Endothelial cell of umbilical vein (primary cell): ENCODE results near the gene TMEM164. TPM values are rescaled to one million over a fixed set of nuclear protein-coding genes. Genes with fewer than 3 reads are reported as not detected.

ENCODE experiments used
- BruUV-seq: library from RNA; stranded (reverse); fragments of 400-500 nt; replicated peaks from 2 replicates; lab custom pipeline; 2021; lab: Mats Ljungman, UMichigan
- CTCF ChIA-PET: fragments of 300-600, 350-600 bp; sonication (Branson Sonifier 250); formaldehyde crosslinking; loops from one replicate; lab custom pipeline; 2021; ENCODE audit warnings: antibody characterized with exemption, inconsistent platforms; lab: Charles Lee
- POLR2A ChIA-PET: fragments of 300-600, 350-600 bp; sonication (Branson Sonifier 250); formaldehyde crosslinking; loops from one replicate; lab custom pipeline; 2021; ENCODE audit warnings: antibody characterized with exemption, inconsistent platforms; lab: Charles Lee
- DNase-seq: peaks from one replicate; pipeline ENCODE4 v3.0.0-alpha.2; 2011; ENCODE audit warnings: low read depth, low spot score
- FAIRE-seq: peaks from 2 replicates; lab custom pipeline; 2011; peaks lifted over from hg19 to GRCh38; lab: Jason Lieb, UNC
- H2AFZ ChIP-seq: 2 replicates; pipeline ENCODE4 v1.6.0; 2012; ENCODE audit warnings: low read depth, low read length, control low read depth, inconsistent platforms
- H3K27ac ChIP-seq: 2 replicates; pipeline ENCODE4 v1.5.1; 2011; ENCODE audit warnings: low read depth, mild to moderate bottlenecking, control low read depth, low read length, moderate library complexity; ENCODE audit not compliant: insufficient read depth
- H3K27me3 ChIP-seq, 2 experiments: 2 replicates each; pipeline versions ENCODE4 v1.6.0 to v1.6.1; 2011; ENCODE audit warnings: low read length in 2 of 2, mixed read lengths in 1 of 2; ENCODE audit not compliant: control insufficient read depth in 2 of 2, insufficient read depth in 2 of 2
- H3K36me3 ChIP-seq, 2 experiments: 2 replicates in 1 of 2; 3 replicates in 1 of 2; pipeline ENCODE4 v1.5.1; 2011; ENCODE audit warnings: low read length in 2 of 2, mild to moderate bottlenecking in 1 of 2, moderate library complexity in 1 of 2; ENCODE audit not compliant: control insufficient read depth in 2 of 2, insufficient read depth in 2 of 2; ENCODE audit errors: extremely low read depth in 1 of 2
- H3K4me1 ChIP-seq: 3 replicates; pipeline ENCODE4 v1.5.1; 2011; ENCODE audit warnings: mild to moderate bottlenecking, low read length; ENCODE audit not compliant: control insufficient read depth, insufficient read depth; ENCODE audit errors: extremely low read depth
- H3K4me2 ChIP-seq: 2 replicates; pipeline ENCODE4 v1.6.1; 2011; ENCODE audit warnings: low read length, control low read depth, mixed read lengths; ENCODE audit not compliant: insufficient read depth
- H3K4me3 ChIP-seq, 3 experiments: fragments of 200-600 bp in 1 of 3; sonication (generic), shearing (Covaris generic) in 1 of 3; replicated peaks in 1 of 3; 2 replicates each; pipeline ENCODE4 v1.5.1; 2011 to 2016; ENCODE audit warnings: control low read depth in 3 of 3, low read length in 3 of 3, mild to moderate bottlenecking in 2 of 3, inconsistent platforms in 1 of 3, low read depth in 1 of 3, moderate library complexity in 1 of 3; ENCODE audit not compliant: insufficient read depth in 1 of 3
- H3K79me2 ChIP-seq: 2 replicates; pipeline ENCODE4 v1.6.0; 2012; ENCODE audit warnings: low read length, inconsistent platforms; ENCODE audit not compliant: control insufficient read depth, insufficient read depth
- H3K9ac ChIP-seq: replicated peaks from 2 replicates; pipeline ENCODE3; 2011; ENCODE audit warnings: low read length, control low read depth; ENCODE audit not compliant: insufficient read depth; ENCODE audit errors: extremely low read depth
- H3K9me1 ChIP-seq: replicated peaks from 3 replicates; pipeline ENCODE4 v1.6.0; 2011; ENCODE audit warnings: mild to moderate bottlenecking, low read length; ENCODE audit not compliant: control insufficient read depth, insufficient read depth; ENCODE audit errors: extremely low read depth
- H3K9me3 ChIP-seq: replicated peaks from 2 replicates; pipeline ENCODE4 v1.5.1; 2012; ENCODE audit warnings: low read length, inconsistent platforms; ENCODE audit not compliant: control insufficient read depth, insufficient read depth
- H4K20me1 ChIP-seq: replicated peaks from 2 replicates; pipeline ENCODE3; 2011; ENCODE audit warnings: mild to moderate bottlenecking, low read length; ENCODE audit not compliant: control insufficient read depth, insufficient read depth; ENCODE audit errors: extremely low read depth
- CTCF ChIP-seq, 2 donors: IDR thresholded peaks; 1 replicate in 1 of 2; 2 replicates in 1 of 2; pipeline ENCODE4 v1.5.1; 2011; ENCODE audit warnings: low read length in 2 of 2, mild to moderate bottlenecking in 2 of 2, moderate library complexity in 2 of 2, control low read depth in 1 of 2, inconsistent platforms in 1 of 2, low read depth in 1 of 2; ENCODE audit not compliant: insufficient read depth in 1 of 2; ENCODE audit errors: extremely low read depth in 1 of 2
- EZH2 ChIP-seq: IDR thresholded peaks from 2 replicates; pipeline ENCODE4 v1.6.1; 2012; ENCODE audit warnings: borderline replicate concordance, low read depth, mild to moderate bottlenecking, moderate library complexity, low read length, inconsistent platforms; ENCODE audit not compliant: severe bottlenecking
- GATA2 ChIP-seq: IDR thresholded peaks from 2 replicates; pipeline ENCODE4 v1.7.0; 2011; ENCODE audit warnings: low read depth, mild to moderate bottlenecking, moderate library complexity, mixed read lengths, low read length; ENCODE audit not compliant: insufficient read length, insufficient read depth
- JUN ChIP-seq: IDR thresholded peaks from 2 replicates; pipeline ENCODE4 v1.6.1; 2011; ENCODE audit warnings: borderline replicate concordance, low read depth; ENCODE audit not compliant: insufficient read length, insufficient read depth
- dilution Hi-C: fragments of 300-500 bp; cut with MboI; formaldehyde crosslinking; loops from one replicate; pipeline ENCODE4 v1.15.0; 2019; ENCODE audit warnings: low sequenced_read_pairs; ENCODE audit not compliant: extremely low pct_ligation_motif_present
- intact Hi-C: fragments of 100-400 bp; cut with micrococcal nuclease; formaldehyde crosslinking; loops from one replicate; pipeline ENCODE4 v1.10.0; 2022
- polyA plus RNA-seq, 4 experiments: library from polyadenylated mRNA; depleted of rRNA in 3 of 4; stranded (reverse) in 3 of 4; unstranded in 1 of 4; fragments of >200 nt; gene quantifications; 2 replicates each; pipeline versions ENCODE4 v1.2.1 to v1.2.3, GENCODE V29; 2011 to 2012; ENCODE audit warnings: missing spikeins in 1 of 4
- total RNA-seq: library from RNA; stranded (reverse); gene quantifications from 2 replicates; pipeline ENCODE4 v1.2.3, GENCODE V29; 2021

Gene TMEM164
- total and polyA plus RNA-seq, 2 donors (not counting 3 experiments of a cell fraction or from before 2014, with no cell fraction given): 12.8 to 22.2 TPM

GRCh38 chrX:110133735-110134370, 130.9 kb downstream of the TMEM164 start:
- Histone ChIP-seq H3K9me3 (no peaks in the 10 kb centered on the region), H2AFZ (no peak overlapping the region), H3K79me2 (no peaks in the 10 kb centered on the region), H3K27me3 (no peaks in the 10 kb centered on the region), H3K9me1 (no peaks in the 10 kb centered on the region), H3K4me3 (no peak overlapping the region), H3K27ac (no peak overlapping the region), H3K9ac (no peak overlapping the region), H4K20me1 (no peaks in the 10 kb centered on the region), H3K36me3 (no peaks in the 10 kb centered on the region), H3K4me1 (no peaks in the 10 kb centered on the region), H3K4me2 (no peak overlapping the region)
- no TSS peak for BruUV-seq
- ChIA-PET POLR2A (no interaction called here), CTCF (interaction anchor here (1.0 to 3.6 kb wide), 2 partner anchors 12 to 222 kb away, joined by 3 to 21 read pairs; no protein-coding TSS in a partner anchor)
- intact Hi-C loops (no loop called here), dilution Hi-C loops (no loop called here)
- FAIRE-seq (peak; percentile 4), DNase-seq (no peak)
- TF ChIP-seq EZH2 (no peak), JUN (no peak), GATA2 (no peak), CTCF (IDR thresholded peaks at IDR 0.05; ENCODE audit: extremely low read depth in 1 of 2, insufficient read depth in 1 of 2, low read depth in 1 of 2, low read length in 2 of 2) (no peak)

- CTCF ChIA-PET: interaction anchor here (3.6 kb wide), 1 partner anchor 10 kb away, joined by 21 read pairs; no protein-coding TSS in a partner anchor
- peak; percentile 75 for FAIRE-seq
Measured at GRCh38 chrX:110135618-110136017, 132.7 kb downstream of the TMEM164 start.

More at GRCh38 chrX:110135618-110136017, 132.7 kb downstream of the TMEM164 start:
- H3K9ac ChIP-seq: no peak overlapping the region
- no TSS peak for BruUV-seq
- H3K27me3 ChIP-seq: no peaks in the 10 kb centered on the region
- dilution Hi-C loops: no loop called here
- H4K20me1 ChIP-seq: no peaks in the 10 kb centered on the region
- H3K9me1 ChIP-seq: no peaks in the 10 kb centered on the region
- no peaks in the 10 kb centered on the region for H3K4me1 ChIP-seq
- POLR2A ChIA-PET: no interaction called here
- H3K79me2 ChIP-seq: no peaks in the 10 kb centered on the region
- no peak overlapping the region for H3K27ac ChIP-seq
- no peak overlapping the region for H3K4me2 ChIP-seq
- no peaks in the 10 kb centered on the region for H3K36me3 ChIP-seq
- TF ChIP-seq JUN: no peak
- H3K4me3 ChIP-seq: no peak overlapping the region
- no peak for DNase-seq
- H2AFZ ChIP-seq: no peak overlapping the region
- intact Hi-C loops: no loop called here
- H3K9me3 ChIP-seq: no peaks in the 10 kb centered on the region
